ENCODE measurements around the gene CDAN1. TPM values are rescaled to one million over a fixed set of nuclear protein-coding genes. Genes with fewer than 3 reads are reported as not detected.

CDAN1 gene
- total and polyA plus RNA-seq, 2 of the 8 experiments (the other 6 are each of a cell fraction or from before 2014, with no cell fraction given) = 4.5 to 18.6 TPM

DNA sequence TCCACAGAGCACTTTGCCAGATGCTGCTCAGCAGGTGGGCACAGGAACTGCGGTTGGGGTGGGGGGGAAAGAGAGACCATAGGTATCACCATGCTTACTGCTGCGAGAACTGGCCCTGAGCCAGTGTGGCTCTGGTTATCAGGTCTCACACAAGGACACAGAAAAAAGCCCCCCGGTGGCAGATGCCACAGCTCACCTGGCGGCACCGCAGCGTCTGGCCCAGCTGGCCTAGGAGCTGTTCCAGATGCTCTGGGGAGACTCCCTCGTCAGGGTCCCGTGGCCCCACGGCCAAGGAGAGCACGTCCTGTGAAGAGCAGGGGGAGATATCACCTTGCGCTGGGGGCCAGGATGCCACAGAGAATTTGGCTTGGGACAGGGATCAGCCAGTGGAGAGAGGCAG, 10.8 kb downstream of the CDAN1 start:
- Histone ChIP-seq H3K27ac (ENCODE audit: low read depth, low read length) (no peak overlapping the region), H3K36me3 (ENCODE audit: control insufficient read depth in 2 of 4, insufficient read depth in 4 of 4, low read length in 3 of 4) (peaks cover 10 to 50% (median 28%) of the 10 kb centered on the region in 4 experiments), H4K91ac (replicated peaks; ENCODE audit: insufficient read length, low read length) (no peak overlapping the region), H4K5ac (ENCODE audit: insufficient read length, low read depth, low read length) (no peak overlapping the region), H2AK5ac (ENCODE audit: low read depth, low read length) (no peak overlapping the region), H2BK12ac (ENCODE audit: low read depth, low read length) (no peak overlapping the region), H3K9me3 (ENCODE audit: insufficient read depth in 2 of 2, low read depth in 1 of 2, low read length in 1 of 2) (no peaks in the 10 kb centered on the region), H3K79me2 (ENCODE audit: control insufficient read depth in 1 of 2, insufficient read depth in 2 of 2, low read length in 2 of 2) (no peaks in the 10 kb centered on the region), H3K56ac (replicated peaks; ENCODE audit: insufficient read length, low read depth, low read length) (no peak overlapping the region), H3K4me1 (replicated peaks in 1 of 4; ENCODE audit: control insufficient read depth in 3 of 4, insufficient read depth in 4 of 4, low read length in 3 of 4) (peaks cover 0 to 10% (median 7%) of the 10 kb centered on the region in 4 experiments; a peak in 5 of 7 replicates), H2AFZ (ENCODE audit: low read length) (no peak overlapping the region), H2BK15ac (ENCODE audit: low read length) (no peak overlapping the region), H3K23ac (ENCODE audit: insufficient read length) (no peak overlapping the region), H4K20me1 (replicated peaks in 1 of 2; ENCODE audit: control insufficient read depth in 1 of 2, insufficient read depth in 2 of 2, low read length in 2 of 2) (peaks cover 6 to 7% of the 10 kb centered on the region in 2 experiments), H3K4me3 (ENCODE audit: extremely low read depth in 1 of 4, insufficient read depth in 2 of 4, low read depth in 3 of 4, low read length in 4 of 4) (no peak overlapping the region), H3K14ac (ENCODE audit: insufficient read length) (no peak overlapping the region), H3K23me2 (ENCODE audit: low read depth, low read length) (0 out of 2 replicates have a peak, but pooled peaks cover 2% of the 10 kb centered on the region), H3K4me2 (ENCODE audit: insufficient read depth in 1 of 2, low read depth in 2 of 2, low read length in 2 of 2) (no peak overlapping the region), H3K18ac (ENCODE audit: extremely low read depth, low read length) (no peak overlapping the region), H3K9ac (replicated peaks in 1 of 4; ENCODE audit: extremely low read depth in 1 of 4, low read depth in 3 of 4, low read length in 3 of 4) (no peak overlapping the region), H2BK120ac (replicated peaks; ENCODE audit: low read depth, low read length) (no peak overlapping the region), H4K8ac (ENCODE audit: extremely low read depth, insufficient read depth, low read length) (peak overlapping the region; percentile 35; the same call in 1 of the 2 replicates), H3K79me1 (ENCODE audit: low read depth, low read length) (no peaks in the 10 kb centered on the region; the same call in 1 of the 2 replicates), H3K4ac (replicated peaks; ENCODE audit: insufficient read length, low read depth, low read length) (no peak overlapping the region), H2BK5ac (ENCODE audit: low read depth, low read length) (no peak overlapping the region), H2BK20ac (ENCODE audit: low read length) (no peak overlapping the region), H3K27me3 (replicated peaks in 1 of 4; ENCODE audit: control insufficient read depth in 3 of 4, extremely low read depth in 1 of 4, insufficient read depth in 3 of 4, low read length in 3 of 4) (no peaks in the 10 kb centered on the region)
- no peak for TF ChIP-seq SRF (IDR thresholded peaks at IDR 0.05; ENCODE audit: low read depth, low read length)
- TF ChIP-seq CHD2 (IDR thresholded peaks at IDR 0.05; ENCODE audit: low read length) = no peak
- TF ChIP-seq ATF2 (IDR thresholded peaks at IDR 0.05; ENCODE audit: low read length) = no peak
- CTCF ChIA-PET (ENCODE audit: partially characterized antibody) = interaction anchor here (1.2 to 1.5 kb wide), 2 partner anchors 26 to 220 kb away, joined by 4 read pairs; no protein-coding TSS in a partner anchor
- DNase-seq (ENCODE audit: low read depth in 1 of 2, low spot score in 2 of 2) (peak in 1 of 2 experiments; percentile 48), FAIRE-seq (no peak)
- WGBS, 2 experiments (ENCODE audit: extremely low coverage in 1 of 2, insufficient coverage in 1 of 2, insufficient read length in 1 of 2, insufficient replicate concordance in 2 of 2, low coverage in 1 of 2, low lambda C conversion rate in 2 of 2, missing lambda C conversion rate in 1 of 2) = 83% methylated on average over 11 of the region's 11 CpGs; no CpG with 5 or more reads in 1 of the 2 experiments
- POLR2A ChIA-PET (ENCODE audit: partially characterized antibody) = interaction anchor here (1.2 kb wide), 1 partner anchor 9 kb away, joined by 4 read pairs; no protein-coding TSS in a partner anchor
